HCT116 (cell line): Measurements from ENCODE around the gene IGFBP4. TPM values are rescaled to one million over a fixed set of nuclear protein-coding genes. Genes with fewer than 3 reads are reported as not detected.

Experiments used
- ATAC-seq: fragments of 200-7000 bp; cut with Tn5 transposase; 2 replicates; pipeline ENCODE4 v1.9.1; 2020; ENCODE audit warnings: mild to moderate bottlenecking, moderate library complexity
- BruUV-seq: library from RNA; stranded (reverse); fragments of 400-500 nt; replicated peaks from 2 replicates; lab custom pipeline; 2021; lab: Mats Ljungman, UMichigan
- CTCF ChIA-PET: fragments of 300-600 bp; sonication (Branson Sonifier 250); formaldehyde crosslinking; loops from one replicate; lab custom pipeline; 2021; ENCODE audit warnings: antibody characterized with exemption; lab: Charles Lee
- POLR2A ChIA-PET: fragments of 300-600, 350-600 bp; sonication (Branson Sonifier 250); formaldehyde crosslinking; loops from one replicate; lab custom pipeline; 2021; ENCODE audit warnings: antibody characterized with exemption; lab: Charles Lee
- RAD21 ChIA-PET, 2 experiments: fragments of 300-600 bp; sonication (Branson Sonifier 250); formaldehyde crosslinking; loops; one replicate each; lab custom pipeline; 2023; ENCODE audit warnings: low total read pairs in 2 of 2; ENCODE audit not compliant: uncharacterized antibody in 2 of 2, unreplicated experiment in 2 of 2, low non-redundant PET in 1 of 2; lab: Charles Lee
- DNase-seq: peaks from one replicate; pipeline ENCODE4 v3.0.0-alpha.2; 2010; ENCODE audit warnings: low read depth, low spot score
- H2AFZ ChIP-seq: fragments of 200-600 bp; shearing (Covaris generic), sonication (generic); 2 replicates; pipeline ENCODE4 v1.6.1; 2017; ENCODE audit warnings: low read depth, mixed run types, mixed read lengths, antibody characterized with exemption, low read length; ENCODE audit not compliant: poor library complexity, severe bottlenecking
- H3K27ac ChIP-seq: 2 replicates; pipeline ENCODE4 v1.5.1; 2012; ENCODE audit warnings: low read depth, low read length
- H3K27me3 ChIP-seq: fragments of 200-600 bp; sonication (generic); 2 replicates; pipeline ENCODE4 v1.6.1; 2016; ENCODE audit warnings: mixed run types, low read length, mixed read lengths; ENCODE audit not compliant: insufficient read depth
- H3K36me3 ChIP-seq, 2 experiments: fragments of 200-500 bp in 1 of 2; fragments of 200-600 bp in 1 of 2; sonication (Bioruptor generic) in 1 of 2; sonication (generic) in 1 of 2; 2 replicates each; pipeline versions ENCODE4 v1.5.1 to v1.6.1; 2014 to 2016; ENCODE audit warnings: low read length in 2 of 2, inconsistent platforms in 1 of 2, mixed read lengths in 1 of 2, mixed run types in 1 of 2; ENCODE audit not compliant: insufficient read depth in 2 of 2, control insufficient read depth in 1 of 2
- H3K4me1 ChIP-seq, 2 experiments: fragments of 200-600 bp in 1 of 2; sonication (generic) in 1 of 2; 2 replicates each; pipeline versions ENCODE4 v1.5.1 to v1.6.1; 2012 to 2017; ENCODE audit warnings: low read length in 2 of 2, inconsistent platforms in 1 of 2, mild to moderate bottlenecking in 1 of 2, mixed read lengths in 1 of 2, mixed run types in 1 of 2, moderate library complexity in 1 of 2; ENCODE audit not compliant: insufficient read depth in 2 of 2, control insufficient read depth in 1 of 2
- H3K4me2 ChIP-seq: fragments of 200-600 bp; sonication (generic); 2 replicates; pipeline ENCODE4 v1.6.1; 2017; ENCODE audit warnings: mixed run types, low read length, mixed read lengths
- H3K4me3 ChIP-seq, 2 experiments: fragments of 200-600 bp in 1 of 2; sonication (generic) in 1 of 2; replicated peaks in 1 of 2; 2 replicates each; pipeline ENCODE4 v1.5.1; 2011 to 2016; ENCODE audit warnings: low read length in 2 of 2, control low read depth in 1 of 2, low read depth in 1 of 2, mild to moderate bottlenecking in 1 of 2, mixed read lengths in 1 of 2, mixed run types in 1 of 2
- H3K79me2 ChIP-seq: fragments of 200-600 bp; sonication (generic); 2 replicates; pipeline ENCODE4 v1.6.1; 2017; ENCODE audit warnings: mild to moderate bottlenecking, mixed run types, low read length, moderate library complexity, mixed read lengths; ENCODE audit not compliant: insufficient read depth
- H3K9ac ChIP-seq: fragments of 200-600 bp; sonication (generic); 2 replicates; pipeline ENCODE4 v1.6.1; 2016; ENCODE audit warnings: low read length, mixed read lengths
- H3K9me2 ChIP-seq: fragments of 200-600 bp; sonication (generic), shearing (Covaris generic); 2 replicates; pipeline ENCODE4 v1.6.1; 2017; ENCODE audit warnings: mixed run types, mild to moderate bottlenecking, moderate library complexity; ENCODE audit not compliant: insufficient read depth
- H3K9me3 ChIP-seq, 2 experiments: fragments of 200-500 bp in 1 of 2; fragments of 200-600 bp in 1 of 2; sonication (Bioruptor generic) in 1 of 2; sonication (generic) in 1 of 2; 2 replicates each; pipeline ENCODE4 v1.6.1; 2014 to 2017; ENCODE audit warnings: low read length in 2 of 2, mixed read lengths in 2 of 2, inconsistent platforms in 1 of 2, low read depth in 1 of 2, mild to moderate bottlenecking in 1 of 2, mixed run types in 1 of 2, moderate library complexity in 1 of 2; ENCODE audit not compliant: control insufficient read depth in 1 of 2, insufficient read depth in 1 of 2
- H4K20me1 ChIP-seq: fragments of 200-600 bp; sonication (generic), shearing (Covaris generic); 2 replicates; pipeline ENCODE4 v1.6.1; 2017; ENCODE audit warnings: mixed run types, mild to moderate bottlenecking, moderate library complexity; ENCODE audit not compliant: insufficient read depth
- CBX3 ChIP-seq: IDR thresholded peaks from 2 replicates; pipeline ENCODE4 v1.6.1; 2012; ENCODE audit warnings: low read depth
- TCF7L2 ChIP-seq: IDR thresholded peaks from 2 replicates; pipeline ENCODE4 v1.7.0; 2011; ENCODE audit warnings: borderline replicate concordance, inconsistent platforms; ENCODE audit not compliant: insufficient read depth, insufficient read length; ENCODE audit errors: extremely low read depth
- YY1 ChIP-seq: IDR thresholded peaks from 2 replicates; pipeline ENCODE4 v1.6.1; 2011; ENCODE audit warnings: low read length, low read depth, moderate library complexity, mild to moderate bottlenecking; ENCODE audit not compliant: insufficient replicate concordance; ENCODE audit errors: extremely low read depth
- ZBTB33 ChIP-seq: IDR thresholded peaks from 2 replicates; pipeline ENCODE4 v1.6.1; 2011; ENCODE audit warnings: mild to moderate bottlenecking, low read length, moderate library complexity; ENCODE audit not compliant: insufficient replicate concordance; ENCODE audit errors: extremely low read depth
- intact Hi-C: fragments of 100-400 bp; cut with micrococcal nuclease; formaldehyde crosslinking; loops from 2 replicates; pipeline ENCODE4 v1.10.0; 2022
- total RNA-seq: library from RNA; stranded (reverse); gene quantifications from one replicate; pipeline ENCODE4 v1.2.1, GENCODE V29; 2021; ENCODE audit not compliant: unreplicated experiment

The IGFBP4 gene
- total RNA-seq, 1 experiment from 2014 or later: 2.0 TPM

DNA sequence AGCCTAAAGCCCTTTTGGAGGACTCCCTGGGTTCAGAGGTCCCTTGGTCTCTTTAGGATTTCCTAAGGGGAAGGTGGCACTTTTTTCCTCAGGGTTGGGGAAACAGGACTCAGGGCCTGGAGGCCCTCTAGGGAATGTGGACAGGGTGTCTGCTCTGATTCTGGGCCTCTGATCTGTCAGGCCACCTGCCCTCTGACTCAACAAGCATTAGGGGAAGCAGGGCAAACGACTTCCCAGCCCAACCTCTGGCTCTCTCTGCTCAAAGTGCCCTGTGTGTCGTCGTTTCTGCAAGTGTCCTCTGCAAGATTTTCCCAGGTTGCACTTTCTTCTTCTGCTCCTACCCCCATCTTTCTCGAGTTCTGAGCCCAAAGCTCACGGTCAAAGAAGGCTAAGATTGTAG, 6.6 kb upstream of the IGFBP4 start (continued):
- TF ChIP-seq ZBTB33 (no peak), YY1 (no peak)
- TF ChIP-seq, all 23 proteins: peak for 0

DNA sequence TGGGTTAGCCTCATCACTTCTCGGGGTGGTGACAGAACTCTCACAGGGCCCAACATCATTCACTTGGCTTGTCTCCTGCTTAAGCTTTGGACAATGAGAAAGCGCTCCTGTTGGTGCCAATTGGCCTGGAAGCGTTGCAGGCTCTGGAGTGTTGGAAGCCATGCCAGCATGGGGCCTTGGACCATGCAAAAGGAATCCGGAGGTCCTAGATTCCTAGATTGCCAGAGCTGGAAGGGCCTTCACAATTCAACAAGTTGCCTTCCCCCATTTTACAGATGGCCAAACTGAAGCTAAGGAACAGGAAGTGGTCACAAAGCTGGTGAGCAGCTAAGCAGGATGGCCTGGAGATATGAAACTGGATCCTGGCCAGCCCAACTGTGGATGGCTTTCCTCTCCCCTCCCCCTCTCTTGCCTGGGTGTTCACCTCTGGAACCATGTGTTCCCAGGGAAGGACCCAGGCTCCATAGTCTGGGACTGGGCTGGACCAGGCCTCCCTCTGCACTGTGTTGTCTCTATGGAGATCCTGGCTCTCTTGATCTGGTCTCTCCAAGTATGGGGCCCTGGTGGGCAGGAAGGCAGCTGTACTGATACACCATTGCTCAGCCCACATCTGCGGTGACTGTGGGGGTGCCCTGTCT, 6.0 kb upstream of the IGFBP4 start:
- TF ChIP-seq CBX3: no peak
- TF ChIP-seq TCF7L2: no peak
- H3K9me2 ChIP-seq: no peaks in the 10 kb centered on the region
- no peak overlapping the region for H3K27ac ChIP-seq
- no peaks in the 10 kb centered on the region for H4K20me1 ChIP-seq
- intact Hi-C loops: no loop called here
- no peaks in the 10 kb centered on the region for H3K79me2 ChIP-seq
- no peak overlapping the region for H3K4me2 ChIP-seq
- RAD21 ChIA-PET: no interaction called here
- DNase-seq (no peak), ATAC-seq (no peak)
- H3K4me3 ChIP-seq: no peak overlapping the region
- H2AFZ ChIP-seq: no peak overlapping the region
- H3K27me3 ChIP-seq: no peaks in the 10 kb centered on the region
- POLR2A ChIA-PET: no interaction called here
- no peaks in the 10 kb centered on the region; a peak in 1 of 4 replicates for H3K4me1 ChIP-seq
- H3K9me3 ChIP-seq: no peaks in the 10 kb centered on the region
- CTCF ChIA-PET: interaction anchor here (1.5 kb wide), 1 partner anchor 11 kb away, joined by 3 read pairs; no protein-coding TSS in a partner anchor
- BruUV-seq: no TSS peak
- no peak overlapping the region for H3K9ac ChIP-seq
- no peaks in the 10 kb centered on the region for H3K36me3 ChIP-seq
